Spleen (tissue), 11 donors: Measurements from ENCODE around the gene ADNP2. TPM values are rescaled to one million over a fixed set of nuclear protein-coding genes. Genes with fewer than 3 reads are reported as not detected.

ENCODE experiments used
- DNase-seq: peaks from one replicate; pipeline ENCODE4 v3.0.0-alpha.2; 2020
- H3K27ac ChIP-seq, 8 donors: fragments of 200-600 bp; sonication (generic) in 7 of 8; 1 replicate in 4 of 8; 2 replicates in 4 of 8; pipeline versions ENCODE4 v1.5.0 to v1.8.0; 2016 to 2021; ENCODE audit warnings: inconsistent platforms in 4 of 8, mild to moderate bottlenecking in 4 of 8, moderate library complexity in 1 of 8
- H3K27me3 ChIP-seq, 7 donors: fragments of 200-600 bp; sonication (generic) in 6 of 7; replicated peaks in 1 of 7; 1 replicate in 4 of 7; 2 replicates in 3 of 7; pipeline versions ENCODE4 v1.5.0 to v1.8.0; 2016 to 2021; ENCODE audit warnings: inconsistent platforms in 3 of 7, mild to moderate bottlenecking in 1 of 7
- H3K36me3 ChIP-seq, 6 donors: fragments of 200-600 bp; sonication (generic) in 5 of 6; 1 replicate in 4 of 6; 2 replicates in 2 of 6; pipeline versions ENCODE4 v1.5.0 to v1.8.0; 2016 to 2021; ENCODE audit warnings: inconsistent platforms in 2 of 6
- H3K4me1 ChIP-seq, 6 donors: fragments of 200-600 bp; sonication (generic) in 5 of 6; 1 replicate in 3 of 6; 2 replicates in 3 of 6; pipeline versions ENCODE4 v1.5.0 to v1.8.0; 2016 to 2021; ENCODE audit warnings: inconsistent platforms in 3 of 6
- H3K4me3 ChIP-seq, 8 donors: fragments of 200-600 bp; sonication (generic) in 7 of 8; 1 replicate in 4 of 8; 2 replicates in 4 of 8; pipeline versions ENCODE4 v1.5.0 to v1.8.0; 2016 to 2021; ENCODE audit warnings: inconsistent platforms in 4 of 8, mild to moderate bottlenecking in 4 of 8, moderate library complexity in 2 of 8
- H3K9me3 ChIP-seq, 8 donors: fragments of 200-600 bp; sonication (generic) in 7 of 8; 1 replicate in 4 of 8; 2 replicates in 4 of 8; pipeline versions ENCODE4 v1.5.0 to v1.8.0; 2016 to 2021; ENCODE audit warnings: inconsistent platforms in 4 of 8
- POLR2A ChIP-seq, 3 donors: fragments of 450-650 bp; IDR thresholded peaks; one replicate each; pipeline ENCODE4 v1.5.1; 2017; ENCODE audit warnings: antibody characterized with exemption in 3 of 3, mild to moderate bottlenecking in 1 of 3
- POLR2AphosphoS5 ChIP-seq, 3 donors: sonication (generic); formaldehyde crosslinking; IDR thresholded peaks; one replicate each; pipeline ENCODE4 v1.5.1; 2017; ENCODE audit warnings: antibody characterized with exemption in 3 of 3
- WGBS, 5 donors: extraction: QIAGEN DNeasy Blood & Tissue Kit in 3 of 5; methylation state at CpG; one replicate each; pipeline versions ENCODE4 v1.1.5 to v1.1.7; 2013 to 2018; 5-methylcytosine and 5-hydroxymethylcytosine counted together
- intact Hi-C: fragments of 100-400 bp; cut with DNase I; formaldehyde crosslinking; loops from one replicate; pipeline ENCODE4 v1.15.0; 2023; ENCODE audit warnings: low total_unique reads
- polyA plus RNA-seq, 3 donors: library from polyadenylated mRNA; stranded (reverse); fragments of 200-250 nt; gene quantifications; one replicate each; pipeline ENCODE4 v1.2.1, GENCODE V29; 2013
- total RNA-seq, 7 donors: library from RNA; depleted of rRNA in 3 of 7; stranded (reverse); fragments of >200 nt in 3 of 7; fragmentation: NEBNext Ultra II Directional in 4 of 7; extraction: Animal tissue kit (Norgen Biotek cat#: 25700) in 4 of 7; gene quantifications; one replicate each; pipeline versions ENCODE4 v1.1.0 to v1.2.1, GENCODE V29; 2016 to 2021
- TF ChIP-seq, protein P1 (sequence below), 11 experiments: fragments of 200-600 bp in 7 of 11; fragments of 450-650 bp in 4 of 11; sonication (generic) in 4 of 11; IDR thresholded peaks in 8 of 11; conservative IDR thresholded peaks in 3 of 11; 1 replicate in 7 of 11; 2 replicates in 4 of 11; pipeline versions ENCODE4 v1.4.0 to v1.8.0; 2016 to 2021; ENCODE audit warnings: antibody characterized with exemption in 11 of 11, inconsistent platforms in 4 of 11, mild to moderate bottlenecking in 1 of 11
- donor health status: healthy with polysubstance abuse.
- donor health status: DM: no; HTN: no; CAD: no; lungs with moderate emphysema.
- donor health status: DM: no; HTN: no; CAD: no.
- donor health status: Bipolar disorder and iron deficiency.
- donor health status: healthy.
- donor health status: DM: no; HTN: no; CAD: no.
- donor health status: DM: yes; HTN: yes; CAD: no.

ADNP2 gene
- total and polyA plus RNA-seq, 10 donors = 3.5 to 20.6 (median 15.1) TPM

DNA sequence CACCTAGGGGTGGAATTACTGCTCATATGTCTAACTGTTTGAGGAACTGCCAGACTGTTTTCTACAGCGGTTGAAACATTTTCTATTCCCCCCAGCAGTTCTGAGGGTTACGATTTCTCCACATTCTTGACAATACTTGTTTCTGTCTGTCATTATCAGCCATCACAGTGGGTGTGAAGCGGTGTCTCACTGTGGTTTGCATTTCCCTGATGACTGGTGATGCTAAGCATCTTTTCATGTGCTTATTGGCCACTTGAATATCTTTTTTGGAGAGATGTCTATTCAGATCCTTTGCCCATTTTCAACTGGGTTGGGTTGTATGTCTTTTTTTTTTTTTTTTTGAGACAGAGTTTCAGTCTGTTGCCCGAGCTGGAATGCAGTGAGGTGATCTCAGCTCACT lies 63.0 kb downstream of the ADNP2 start:
- H3K27me3 ChIP-seq = peaks cover 0 to 67% (median 6%) of the 10 kb centered on the region in 7 donors
- H3K27ac ChIP-seq = no peak overlapping the region
- H3K4me3 ChIP-seq = no peak overlapping the region
- 77 to 79% (median 78%) methylated on average over 4 of the region's 4 CpGs for WGBS, 5 donors
- intact Hi-C loops = no loop called here
- no peaks in the 10 kb centered on the region for H3K9me3 ChIP-seq
- peaks cover 0 to 15% (median 7%) of the 10 kb centered on the region in 6 donors for H3K4me1 ChIP-seq
- H3K36me3 ChIP-seq = no peaks in the 10 kb centered on the region
- DNase-seq = no peak
- no peak for TF ChIP-seq POLR2AphosphoS5 (IDR thresholded peaks at IDR 0.05)
- TF ChIP-seq, protein P1, sequence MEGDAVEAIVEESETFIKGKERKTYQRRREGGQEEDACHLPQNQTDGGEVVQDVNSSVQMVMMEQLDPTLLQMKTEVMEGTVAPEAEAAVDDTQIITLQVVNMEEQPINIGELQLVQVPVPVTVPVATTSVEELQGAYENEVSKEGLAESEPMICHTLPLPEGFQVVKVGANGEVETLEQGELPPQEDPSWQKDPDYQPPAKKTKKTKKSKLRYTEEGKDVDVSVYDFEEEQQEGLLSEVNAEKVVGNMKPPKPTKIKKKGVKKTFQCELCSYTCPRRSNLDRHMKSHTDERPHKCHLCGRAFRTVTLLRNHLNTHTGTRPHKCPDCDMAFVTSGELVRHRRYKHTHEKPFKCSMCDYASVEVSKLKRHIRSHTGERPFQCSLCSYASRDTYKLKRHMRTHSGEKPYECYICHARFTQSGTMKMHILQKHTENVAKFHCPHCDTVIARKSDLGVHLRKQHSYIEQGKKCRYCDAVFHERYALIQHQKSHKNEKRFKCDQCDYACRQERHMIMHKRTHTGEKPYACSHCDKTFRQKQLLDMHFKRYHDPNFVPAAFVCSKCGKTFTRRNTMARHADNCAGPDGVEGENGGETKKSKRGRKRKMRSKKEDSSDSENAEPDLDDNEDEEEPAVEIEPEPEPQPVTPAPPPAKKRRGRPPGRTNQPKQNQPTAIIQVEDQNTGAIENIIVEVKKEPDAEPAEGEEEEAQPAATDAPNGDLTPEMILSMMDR (IDR thresholded peaks at IDR 0.05 in 8 of 11, conservative IDR thresholded peaks at IDR 0.05 in 3 of 11) = no peak
- TF ChIP-seq POLR2A (IDR thresholded peaks at IDR 0.05) = no peak

DNA sequence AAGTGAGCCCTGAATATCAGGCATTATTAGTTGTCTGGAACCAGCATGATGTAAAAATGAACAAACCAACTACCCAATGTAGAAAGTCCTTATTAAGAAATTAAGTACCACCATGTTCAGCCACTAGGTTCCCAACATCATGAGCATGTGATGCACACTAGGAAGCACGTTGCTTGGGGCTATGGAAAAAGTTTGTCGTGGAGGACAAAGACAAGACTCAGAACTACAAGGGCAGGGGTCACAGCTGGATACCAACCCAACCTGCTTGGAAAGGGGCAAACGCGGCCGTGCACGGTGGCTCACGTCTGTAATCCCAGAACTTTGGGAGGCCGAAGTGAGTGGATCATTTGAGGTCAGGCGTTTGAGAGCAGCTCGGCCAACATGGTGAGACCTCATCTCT lies 64.0 kb downstream of the ADNP2 start:
- TF ChIP-seq POLR2A (IDR thresholded peaks at IDR 0.05) (no peak), POLR2AphosphoS5 (IDR thresholded peaks at IDR 0.05) (no peak)
- TF ChIP-seq, protein P1 (IDR thresholded peaks at IDR 0.05 in 8 of 11, conservative IDR thresholded peaks at IDR 0.05 in 3 of 11) = no peak
- WGBS, 5 donors = 86 to 93% (median 91%) methylated on average over 10 of the region's 10 CpGs
- Histone ChIP-seq H3K9me3 (no peaks in the 10 kb centered on the region), H3K4me3 (no peak overlapping the region), H3K27me3 (peaks cover 0 to 57% (median 6%) of the 10 kb centered on the region in 7 donors), H3K36me3 (no peaks in the 10 kb centered on the region), H3K4me1 (peaks cover 0 to 12% (median 7%) of the 10 kb centered on the region in 6 donors), H3K27ac (no peak overlapping the region)
- DNase-seq = no peak
- intact Hi-C loops = no loop called here

DNA sequence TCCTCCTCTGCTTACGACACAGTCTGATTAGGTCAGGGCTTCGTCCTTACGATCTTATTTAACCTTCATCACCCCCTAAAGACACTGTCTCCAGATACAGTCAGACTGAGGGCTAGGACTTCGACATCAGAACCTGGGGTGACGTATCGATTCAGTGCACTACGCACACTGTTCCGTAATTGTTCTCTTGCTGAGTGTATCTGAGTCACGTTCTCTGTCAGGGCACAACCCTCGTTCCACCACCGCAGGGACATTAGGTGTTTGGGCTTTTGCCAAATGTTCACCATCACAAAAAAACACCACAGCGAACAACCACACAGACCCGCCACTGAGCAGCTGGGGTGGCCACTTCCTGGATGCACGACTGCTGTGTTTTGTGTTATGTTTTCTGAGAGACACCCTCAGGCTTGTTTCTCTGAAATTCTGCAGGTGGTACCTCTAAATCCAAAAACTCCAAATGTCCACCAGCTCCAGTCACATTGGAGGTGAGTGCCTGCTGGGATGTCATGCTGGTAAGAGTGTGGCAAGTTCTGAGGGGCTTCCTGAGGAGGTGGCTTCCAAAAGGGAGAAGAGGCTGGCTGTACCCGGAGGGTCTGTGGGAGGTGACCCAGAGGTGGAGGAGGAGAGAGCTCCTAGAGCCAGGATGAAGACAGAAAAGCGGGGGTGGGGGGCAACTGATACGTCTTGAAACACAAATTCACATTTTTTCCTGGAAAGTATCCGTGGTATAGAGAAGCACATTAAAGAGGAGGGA lies 66.6 kb downstream of the ADNP2 start:
- Histone ChIP-seq H3K27ac (peak overlapping the region in 2 of 8 donors; percentile 12 to 70), H3K27me3 (peaks cover 0 to 39% (median 6%) of the 10 kb centered on the region in 7 donors), H3K9me3 (no peaks in the 10 kb centered on the region), H3K36me3 (no peaks in the 10 kb centered on the region), H3K4me1 (peaks cover 0 to 12% (median 7%) of the 10 kb centered on the region in 6 donors), H3K4me3 (no peak overlapping the region)
- intact Hi-C loops = no loop called here
- no peak for TF ChIP-seq POLR2A (IDR thresholded peaks at IDR 0.05)
- TF ChIP-seq POLR2AphosphoS5 (IDR thresholded peaks at IDR 0.05) = peak in 2 of 3 donors; percentile 6 to 67
- DNase-seq = no peak
- 66 to 76% (median 72%) methylated on average over 18 of the region's 18 CpGs for WGBS, 5 donors

DNA sequence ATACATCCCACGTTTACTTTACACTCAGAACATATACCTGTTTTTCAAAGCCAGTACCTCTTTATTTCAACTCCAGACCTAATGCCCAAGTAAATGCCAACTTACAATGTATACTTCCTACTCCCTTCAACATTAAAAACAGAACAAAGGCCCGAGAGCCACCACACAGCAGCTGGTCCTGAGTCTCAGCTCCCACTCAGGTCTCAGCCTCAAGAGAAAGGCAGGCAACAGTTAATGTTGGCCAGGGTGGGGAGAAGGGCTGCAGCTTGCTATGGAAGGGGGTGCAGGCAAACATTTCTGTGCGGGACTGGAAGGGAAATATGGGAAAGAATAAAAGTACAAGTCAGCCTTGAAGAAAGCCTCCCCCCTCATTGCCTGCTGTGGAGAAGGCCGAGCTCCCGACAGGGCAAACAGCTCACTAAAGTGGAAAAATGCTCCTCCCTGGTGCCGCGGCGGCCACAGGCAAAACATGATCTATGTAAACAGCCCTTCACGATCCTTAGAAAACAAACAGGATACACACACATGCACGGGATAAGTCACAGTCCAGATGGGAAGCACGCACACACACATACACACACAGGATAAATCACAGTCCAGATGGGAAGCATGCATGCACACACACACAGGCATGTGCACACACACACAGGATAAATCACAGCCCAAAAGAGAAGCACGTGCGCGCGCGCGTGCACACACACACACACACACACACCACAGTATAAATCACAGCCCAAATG lies 67.4 kb downstream of the ADNP2 start:
- intact Hi-C loops = no loop called here
- TF ChIP-seq POLR2A (IDR thresholded peaks at IDR 0.05) (no peak), POLR2AphosphoS5 (IDR thresholded peaks at IDR 0.05) (no peak)
- TF ChIP-seq, protein P1 (IDR thresholded peaks at IDR 0.05 in 8 of 11, conservative IDR thresholded peaks at IDR 0.05 in 3 of 11) = no peak
- Histone ChIP-seq H3K27me3 (peaks cover 0 to 30% (median 0%) of the 10 kb centered on the region in 7 donors), H3K36me3 (no peaks in the 10 kb centered on the region), H3K4me1 (peaks cover 0 to 6% (median 1%) of the 10 kb centered on the region in 6 donors), H3K27ac (peak overlapping the region in 1 of 8 donors; percentile 70), H3K9me3 (no peaks in the 10 kb centered on the region), H3K4me3 (no peak overlapping the region)
- DNase-seq = no peak
- 73 to 81% (median 76%) methylated on average over 17 of the region's 17 CpGs for WGBS, 5 donors
